H1 (cell line): ENCODE data around the gene TCF7.

ENCODE experiments used
- CHD2 ChIP-seq: IDR thresholded peaks from 2 replicates; pipeline ENCODE4 v1.6.1; 2012; ENCODE audit warnings: low read length, improper control_type of control experiment
- JUND ChIP-seq: IDR thresholded peaks from 2 replicates; pipeline ENCODE4 v1.6.1; 2011; ENCODE audit warnings: mild to moderate bottlenecking, improper control_type of control experiment, low read length
- POLR2A ChIP-seq, 2 experiments: IDR thresholded peaks; 1 replicate in 1 of 2; 2 replicates in 1 of 2; pipeline ENCODE4 v1.6.1; 2011; ENCODE audit warnings: low read depth in 2 of 2, low read length in 2 of 2, mild to moderate bottlenecking in 2 of 2; ENCODE audit errors: control extremely low read depth in 1 of 2
- RAD21 ChIP-seq, 2 experiments: IDR thresholded peaks in 1 of 2; conservative IDR thresholded peaks in 1 of 2; 2 replicates each; pipeline ENCODE4 v1.6.1; 2011; ENCODE audit warnings: low read depth in 2 of 2, low read length in 2 of 2, improper control_type of control experiment in 1 of 2, inconsistent platforms in 1 of 2, mild to moderate bottlenecking in 1 of 2, moderate library complexity in 1 of 2
- RXRA ChIP-seq: IDR thresholded peaks from 2 replicates; pipeline ENCODE4 v1.6.1; 2011; ENCODE audit warnings: low read depth, mild to moderate bottlenecking, low read length, moderate library complexity; ENCODE audit not compliant: insufficient read depth
- SIX5 ChIP-seq: IDR thresholded peaks from 2 replicates; pipeline ENCODE4 v1.6.1; 2011; ENCODE audit warnings: mild to moderate bottlenecking, low read depth, low read length
- TEAD4 ChIP-seq: IDR thresholded peaks from 2 replicates; pipeline ENCODE4 v1.6.1; 2012; ENCODE audit warnings: low read depth, low read length, inconsistent platforms, mixed read lengths
- ZNF274 ChIP-seq: IDR thresholded peaks from 2 replicates; pipeline ENCODE4 v1.7.0; 2012; ENCODE audit warnings: low read length, borderline replicate concordance; ENCODE audit errors: extremely low read depth
- TF ChIP-seq, protein P1 (sequence below), 3 experiments: IDR thresholded peaks; 1 replicate in 2 of 3; 2 replicates in 1 of 3; pipeline versions ENCODE4 v1.5.1 to v1.6.1; 2011; ENCODE audit warnings: low read length in 3 of 3, mild to moderate bottlenecking in 3 of 3, inconsistent platforms in 2 of 3, low read depth in 1 of 3, moderate library complexity in 1 of 3; ENCODE audit not compliant: insufficient read depth in 1 of 3; ENCODE audit errors: control extremely low read depth in 1 of 3

DNA sequence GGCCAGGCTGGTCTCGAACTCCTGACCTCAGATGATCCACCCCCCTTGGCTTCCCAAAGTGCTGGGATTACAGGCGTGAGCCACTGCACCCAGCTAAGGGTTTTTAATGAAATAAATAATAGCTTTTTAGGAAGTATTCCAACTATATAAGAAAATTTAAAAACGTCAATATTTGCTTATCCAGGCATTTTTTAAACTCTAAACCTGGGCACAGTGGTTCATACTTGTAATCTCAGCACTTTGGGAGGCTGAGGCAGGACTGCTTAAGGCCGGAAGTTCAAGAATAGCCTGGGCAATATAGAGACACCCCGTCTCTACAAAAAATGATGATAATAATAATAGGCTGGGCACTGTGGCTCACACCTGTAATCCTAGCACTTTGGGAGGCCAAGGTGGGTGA, 48.1 kb downstream of the TCF7 start:
- TF ChIP-seq RAD21 (IDR thresholded peaks at IDR 0.05 in 1 of 2, conservative IDR thresholded peaks at IDR 0.05 in 1 of 2; ENCODE audit: low read depth in 2 of 2, low read length in 2 of 2) (no peak), POLR2A (IDR thresholded peaks at IDR 0.05; ENCODE audit: control extremely low read depth in 1 of 2, low read depth in 2 of 2, low read length in 2 of 2) (no peak), CHD2 (no peak), JUND (no peak), ZNF274 (no peak), SIX5 (no peak), TEAD4 (no peak), RXRA (no peak)
- TF ChIP-seq, protein P1, sequence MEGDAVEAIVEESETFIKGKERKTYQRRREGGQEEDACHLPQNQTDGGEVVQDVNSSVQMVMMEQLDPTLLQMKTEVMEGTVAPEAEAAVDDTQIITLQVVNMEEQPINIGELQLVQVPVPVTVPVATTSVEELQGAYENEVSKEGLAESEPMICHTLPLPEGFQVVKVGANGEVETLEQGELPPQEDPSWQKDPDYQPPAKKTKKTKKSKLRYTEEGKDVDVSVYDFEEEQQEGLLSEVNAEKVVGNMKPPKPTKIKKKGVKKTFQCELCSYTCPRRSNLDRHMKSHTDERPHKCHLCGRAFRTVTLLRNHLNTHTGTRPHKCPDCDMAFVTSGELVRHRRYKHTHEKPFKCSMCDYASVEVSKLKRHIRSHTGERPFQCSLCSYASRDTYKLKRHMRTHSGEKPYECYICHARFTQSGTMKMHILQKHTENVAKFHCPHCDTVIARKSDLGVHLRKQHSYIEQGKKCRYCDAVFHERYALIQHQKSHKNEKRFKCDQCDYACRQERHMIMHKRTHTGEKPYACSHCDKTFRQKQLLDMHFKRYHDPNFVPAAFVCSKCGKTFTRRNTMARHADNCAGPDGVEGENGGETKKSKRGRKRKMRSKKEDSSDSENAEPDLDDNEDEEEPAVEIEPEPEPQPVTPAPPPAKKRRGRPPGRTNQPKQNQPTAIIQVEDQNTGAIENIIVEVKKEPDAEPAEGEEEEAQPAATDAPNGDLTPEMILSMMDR (IDR thresholded peaks at IDR 0.05; ENCODE audit: control extremely low read depth in 1 of 3, insufficient read depth in 1 of 3, low read depth in 1 of 3, low read length in 3 of 3) = no peak
